Embryonic facial prominence (tissue), 1 donor: ENCODE results near the gene SAP130.

Experiments used
- DNase-seq: peaks from one replicate; pipeline ENCODE4 v3.0.0-alpha.2; 2016; ENCODE audit errors: extremely low spot score

The SAP130 gene

DNA sequence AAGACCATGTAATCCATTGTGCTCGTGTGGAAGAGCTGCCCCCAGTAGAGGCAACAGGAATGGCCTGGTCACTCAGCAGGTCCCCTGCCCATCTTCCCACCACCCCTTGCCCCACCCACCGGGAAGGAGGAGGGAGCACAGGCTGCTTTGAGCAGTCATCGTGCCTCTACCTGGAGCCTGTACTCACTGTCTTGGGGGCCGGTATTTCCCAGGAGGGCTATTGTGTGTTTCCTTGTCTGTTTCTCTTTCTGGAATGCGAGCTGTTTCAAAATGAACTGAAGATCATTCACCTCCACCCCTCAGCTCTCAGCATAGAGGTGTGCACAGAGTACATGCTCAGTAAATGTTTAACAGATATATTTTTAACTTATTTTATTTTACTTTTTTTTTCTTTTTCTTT is 134.4 kb downstream of the SAP130 start:
- DNase-seq, result no peak

DNA sequence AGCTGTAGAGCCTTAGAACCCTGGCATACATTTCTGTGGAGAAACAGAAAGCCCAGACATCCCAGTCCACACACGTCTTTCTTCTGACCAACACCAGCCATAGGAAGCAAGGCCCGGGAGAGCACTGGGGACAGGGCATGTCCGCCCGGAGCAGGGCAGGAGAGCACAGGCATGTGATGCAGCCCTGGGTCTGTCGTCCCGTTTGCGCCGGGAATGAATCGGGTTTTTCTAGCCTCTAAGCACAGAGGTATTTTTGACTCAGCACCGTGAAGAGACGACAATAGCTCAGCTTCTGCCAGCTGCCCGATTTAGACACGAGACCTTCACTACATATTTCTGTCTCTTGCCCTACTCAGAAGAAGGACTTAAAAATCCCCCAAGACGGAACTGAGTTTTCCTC is 134.8 kb downstream of the SAP130 start:
- no peak for DNase-seq

DNA sequence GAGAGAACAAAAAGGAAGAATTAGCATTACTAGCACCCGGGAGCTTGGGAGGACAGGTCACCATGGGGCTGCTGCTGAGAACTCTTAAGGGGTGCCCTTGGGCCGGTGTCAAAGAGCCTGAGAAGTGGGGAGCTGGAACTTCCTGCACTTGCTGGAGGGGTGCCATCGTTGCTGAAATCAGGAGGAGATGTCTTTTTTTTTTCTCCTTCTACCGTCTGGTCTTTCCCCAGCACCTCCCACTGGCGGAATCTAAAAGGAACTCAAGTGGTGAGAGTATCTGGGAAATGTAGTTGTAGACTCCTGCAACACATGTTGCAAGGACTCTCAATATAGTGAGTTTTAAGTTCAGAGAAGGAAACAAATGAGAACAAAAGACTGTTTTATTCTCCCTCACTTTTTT is 136.0 kb downstream of the SAP130 start:
- no peak for DNase-seq
